Kidney (tissue), 14 donors: ENCODE measurements around the gene BLOC1S4. TPM values are rescaled to one million over a fixed set of nuclear protein-coding genes. Genes with fewer than 3 reads are reported as not detected.

Experiments used
- DNase-seq, 5 donors: peaks; one replicate each; pipeline ENCODE4 v3.0.0-alpha.2; 2013 to 2020
- FAIRE-seq: peaks from 2 replicates; lab custom pipeline; 2012; peaks lifted over from hg19 to GRCh38; lab: Jason Lieb, UNC
- H3K27ac ChIP-seq, 2 donors: one replicate each; pipeline ENCODE4 v1.7.0; 2013; ENCODE audit warnings: low read depth in 2 of 2, low read length in 2 of 2, inconsistent platforms in 1 of 2
- H3K27me3 ChIP-seq: one replicate; pipeline ENCODE4 v1.7.1; 2013; ENCODE audit warnings: low read length, inconsistent platforms; ENCODE audit not compliant: control insufficient read depth, insufficient read depth
- H3K36me3 ChIP-seq, 3 donors: one replicate each; pipeline versions ENCODE4 v1.7.0 to v1.7.1; 2013; ENCODE audit warnings: low read length in 3 of 3, control low read depth in 1 of 3, inconsistent platforms in 1 of 3; ENCODE audit not compliant: insufficient read depth in 3 of 3, control insufficient read depth in 2 of 3
- H3K4me1 ChIP-seq, 3 donors: one replicate each; pipeline versions ENCODE4 v1.7.0 to v1.7.1; 2013; ENCODE audit warnings: low read length in 3 of 3, inconsistent platforms in 1 of 3, low read depth in 1 of 3; ENCODE audit not compliant: control insufficient read depth in 2 of 3, insufficient read depth in 2 of 3
- H3K4me3 ChIP-seq, 3 donors: one replicate each; pipeline versions ENCODE4 v1.7.0 to v1.8.1; 2013; ENCODE audit warnings: low read length in 3 of 3, control low read depth in 1 of 3, inconsistent platforms in 1 of 3
- H3K9ac ChIP-seq, 3 donors: one replicate each; pipeline versions ENCODE4 v1.7.0 to v1.7.1; 2013; ENCODE audit warnings: low read length in 3 of 3, control low read depth in 1 of 3, inconsistent platforms in 1 of 3
- H3K9me3 ChIP-seq, 3 donors: one replicate each; pipeline versions ENCODE4 v1.7.0 to v1.7.1; 2013; ENCODE audit warnings: low read length in 3 of 3, control low read depth in 1 of 3, inconsistent platforms in 1 of 3; ENCODE audit not compliant: control insufficient read depth in 2 of 3, insufficient read depth in 1 of 3
- CTCF ChIP-seq: IDR thresholded peaks from 3 replicates; pipeline ENCODE4 v1.5.1; 2012; ENCODE audit warnings: mild to moderate bottlenecking, moderate library complexity, borderline replicate concordance; ENCODE audit not compliant: insufficient read depth; ENCODE audit errors: extremely low read depth
- intact Hi-C: fragments of 100-400 bp; cut with DNase I; formaldehyde crosslinking; loops from one replicate; pipeline ENCODE4 v1.11.1; 2022
- polyA plus RNA-seq: library from polyadenylated mRNA; stranded (reverse); fragments of 350-450 nt; fragmentation: Illumina TruSeq; extraction: RNeasy Lipid Tissue Mini Kit (QIAGEN cat#74804); gene quantifications from one replicate; pipeline ENCODE4 v1.2.3, GENCODE V29; 2014; ENCODE audit warnings: low read depth, low replicate concordance; ENCODE audit not compliant: insufficient read depth
- total RNA-seq: library from RNA; stranded (reverse); fragmentation: NEBNext Ultra II Directional; extraction: Animal tissue kit (Norgen Biotek cat#: 25700); gene quantifications from one replicate; pipeline ENCODE4 v1.2.1, GENCODE V29; 2021
- donor health status: control.
- donor health status: control.
- donor health status: control.
- donor health status: control.
- donor health status: control.
- donor health status: DM: yes; HTN: yes; CAD: no.
- donor health status: Normal renal cell carcinoma (clear cell type).

The BLOC1S4 gene
- total and polyA plus RNA-seq, 2 donors from 2014 or later = 12.3 to 14.2 TPM

- Histone ChIP-seq H3K9me3 (no peaks in the 10 kb centered on the region), H3K27me3 (no peaks in the 10 kb centered on the region), H3K36me3 (no peaks in the 10 kb centered on the region), H3K4me1 (peaks cover 0 to 14% (median 10%) of the 10 kb centered on the region in 3 donors), H3K9ac (no peak overlapping the region), H3K27ac (no peak overlapping the region), H3K4me3 (no peak overlapping the region)
- TF ChIP-seq CTCF = no peak
- no peak for DNase-seq
- FAIRE-seq = no peak
- intact Hi-C loops = no loop called here
Measured at GRCh38 chr4:6751611-6752485, 35.9 kb downstream of the BLOC1S4 start.

DNA sequence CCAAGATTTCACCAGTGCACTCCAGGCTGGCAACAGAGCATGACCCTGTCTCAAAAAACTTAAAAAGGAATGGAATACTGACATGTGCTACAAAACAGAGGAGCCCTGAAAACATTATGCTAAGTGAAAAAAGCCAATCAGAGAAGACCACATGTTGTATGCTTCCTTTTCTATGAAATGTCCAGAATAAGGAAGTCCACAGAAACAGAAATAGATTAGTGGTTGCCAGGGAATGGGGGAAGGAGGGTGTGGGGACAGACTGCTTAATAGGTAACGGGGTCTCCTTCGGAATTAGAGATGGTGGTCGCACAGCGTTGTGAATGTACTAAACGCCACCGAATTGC is 36.5 kb downstream of the BLOC1S4 start:
- H3K36me3 ChIP-seq = no peaks in the 10 kb centered on the region
- no peak for TF ChIP-seq CTCF

DNA sequence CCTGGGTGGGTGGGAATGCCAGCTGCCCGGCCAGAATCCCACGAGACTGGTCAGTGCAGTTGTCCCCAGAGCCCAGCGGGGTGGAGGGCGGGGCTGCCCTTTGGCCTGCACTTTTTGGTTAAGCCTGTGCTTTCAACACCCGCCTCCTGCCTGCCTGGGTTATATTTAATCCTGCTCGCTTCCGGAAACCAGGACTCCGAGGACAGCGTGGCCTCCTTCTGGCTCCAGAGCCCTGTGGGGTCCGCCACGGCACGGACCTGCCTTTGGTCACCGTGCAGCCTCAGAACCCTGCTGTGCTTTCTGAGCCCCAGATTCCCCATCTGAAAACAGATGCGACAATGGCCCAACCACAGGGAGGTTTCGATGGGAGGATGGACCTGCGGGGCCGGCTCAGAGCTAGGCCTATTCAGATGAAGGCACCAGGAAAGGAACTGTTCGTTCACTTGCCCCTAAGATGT is 37.2 kb downstream of the BLOC1S4 start:
- FAIRE-seq (no peak), DNase-seq (no peak)
- H3K27me3 ChIP-seq = no peaks in the 10 kb centered on the region
- H3K27ac ChIP-seq = no peak overlapping the region
- peaks cover 0 to 5% (median 4%) of the 10 kb centered on the region in 3 donors for H3K4me1 ChIP-seq
- no peaks in the 10 kb centered on the region for H3K9me3 ChIP-seq
- no peak overlapping the region for H3K4me3 ChIP-seq
- intact Hi-C loops = no loop called here
- H3K9ac ChIP-seq = no peak overlapping the region
- H3K36me3 ChIP-seq = no peaks in the 10 kb centered on the region
- no peak for TF ChIP-seq CTCF

More for the DNA sequence above, 36.5 kb downstream of the BLOC1S4 start:
- Histone ChIP-seq H3K4me1 (peaks cover 0 to 10% (median 10%) of the 10 kb centered on the region in 3 donors), H3K9me3 (no peaks in the 10 kb centered on the region), H3K27ac (no peak overlapping the region), H3K9ac (no peak overlapping the region), H3K27me3 (no peaks in the 10 kb centered on the region), H3K4me3 (no peak overlapping the region)
- DNase-seq (no peak), FAIRE-seq (no peak)
- intact Hi-C loops = no loop called here
